GM19438 (cell line): ENCODE data around the gene SVBP.
"Not testable (repeated sequence)": the region's sequence is repeated elsewhere in the genome, so short reads cannot be mapped to it uniquely, and the experiment has no call there.

Experiments
- ATAC-seq: cut with Tn5 transposase; IDR thresholded peaks from one replicate; pipeline ENCODE4 v1.9.1; 2021; ENCODE audit warnings: low read depth; ENCODE audit not compliant: unreplicated experiment

The SVBP gene

GRCh38 chr1:42816585-42817439 is at the start of gene SVBP, which contains the start of gene ERMAP:
SVBP (minus strand) TSS chr1:42817397; CDS start chr1:42816544, 853 bp downstream.
ERMAP (plus strand) TSS chr1:42817122; CDS start chr1:42830449, 13,327 bp downstream.
- peak; percentile 71 for ATAC-seq

- no peak for ATAC-seq
These were observed 49.4 kb upstream of the SVBP start for GRCh38 chr1:42866549-42866948.

- ATAC-seq, result no peak
These were observed 43.8 kb upstream of the SVBP start for GRCh38 chr1:42861014-42861399.

GRCh38 chr1:42860339-42861013 is 43.3 kb upstream of the SVBP start:
- no peak for ATAC-seq

GRCh38 chr1:42859366-42859765 is 42.2 kb upstream of the SVBP start:
- ATAC-seq, result not testable (repeated sequence)

GRCh38 chr1:42856554-42856953 is 39.4 kb upstream of the SVBP start:
- not testable (repeated sequence) for ATAC-seq

- no peak for ATAC-seq
These were observed 36.1 kb upstream of the SVBP start for GRCh38 chr1:42853116-42853884.

- no peak for ATAC-seq
These were observed 35.4 kb upstream of the SVBP start for GRCh38 chr1:42852608-42852980.

- ATAC-seq, result no peak
These were observed 34.9 kb upstream of the SVBP start for GRCh38 chr1:42851960-42852607.

- ATAC-seq, result no peak
These were observed 34.2 kb upstream of the SVBP start for GRCh38 chr1:42851420-42851819.

GRCh38 chr1:42849944-42850343 is 32.7 kb upstream of the SVBP start:
- no peak for ATAC-seq

- no peak for ATAC-seq
These were observed 31.8 kb upstream of the SVBP start for GRCh38 chr1:42848823-42849537.

GRCh38 chr1:42847721-42848460 is 30.7 kb upstream of the SVBP start:
- ATAC-seq, result no peak

GRCh38 chr1:42847111-42847595 is 30.0 kb upstream of the SVBP start:
- ATAC-seq, result no peak

- peak; percentile 89 for ATAC-seq
These were observed 29.3 kb upstream of the SVBP start, which contains the start of gene ZNF691 for GRCh38 chr1:42846257-42847110. ZNF691 (plus strand) TSS chr1:42846613; CDS start chr1:42849659, 3,046 bp downstream.

GRCh38 chr1:42845866-42846256 is 28.7 kb upstream of the SVBP start:
- ATAC-seq, result peak; percentile 18

- no peak for ATAC-seq
These were observed 28.0 kb upstream of the SVBP start for GRCh38 chr1:42845193-42845592.

GRCh38 chr1:42844592-42845140 is 27.5 kb upstream of the SVBP start:
- ATAC-seq, result no peak
